Activated CD8-positive, alpha-beta memory T cell treated with anti-CD3 and anti-CD28 coated beads for 4 hours (primary cell): Measurements from ENCODE around the gene FEZ2.

Experiments used
- DNase-seq, 2 donors: peaks; one replicate each; pipeline ENCODE4 v3.0.0-alpha.2; 2020; ENCODE audit warnings: low read depth in 2 of 2

FEZ2 gene

DNA sequence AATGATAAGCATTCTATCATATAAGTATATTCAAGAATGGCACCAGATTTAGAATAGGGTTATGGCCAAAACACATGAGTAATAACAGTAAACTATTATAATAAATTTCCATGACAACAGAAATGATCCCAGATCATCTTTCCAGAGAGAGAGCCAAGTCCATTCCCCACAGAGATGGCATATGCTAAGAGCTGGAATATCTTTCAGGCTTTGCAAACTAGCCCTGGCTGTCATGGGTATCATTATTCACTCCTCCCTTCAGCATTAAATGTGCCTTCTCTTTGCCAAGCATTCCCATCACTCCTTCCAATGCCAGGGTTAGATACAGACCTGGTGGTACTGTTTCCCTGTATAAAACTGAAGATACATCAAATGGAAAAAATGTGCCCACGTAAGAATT, 10.9 kb downstream of the FEZ2 start:
- DNase-seq, result no peak

- no peak for DNase-seq
These were observed 11.3 kb downstream of the FEZ2 start for GRCh38 chr2:36586672-36587071.

- DNase-seq, result no peak
These were observed 13.7 kb downstream of the FEZ2 start for GRCh38 chr2:36584148-36584794.

GRCh38 chr2:36582951-36583350, 15.0 kb downstream of the FEZ2 start:
- DNase-seq, result no peak

DNA sequence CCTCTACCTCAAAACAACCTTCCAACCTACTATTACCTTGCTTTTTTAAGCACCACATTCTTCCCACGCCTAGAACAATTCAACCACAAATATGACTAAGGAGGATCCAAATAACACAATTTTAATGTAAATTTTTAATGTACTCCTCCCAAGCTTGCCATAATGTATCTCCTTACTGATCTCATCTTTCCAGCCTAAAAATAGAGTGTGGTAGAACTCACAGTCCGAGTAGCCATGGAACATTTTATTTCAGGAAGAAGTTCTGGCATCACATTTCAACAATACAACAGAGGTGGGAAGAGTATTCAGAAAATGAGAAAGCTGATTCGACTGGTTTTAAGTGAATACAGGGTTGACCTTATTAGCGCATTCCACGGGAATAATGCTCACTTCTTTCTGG, 15.4 kb downstream of the FEZ2 start:
- DNase-seq, result no peak

DNA sequence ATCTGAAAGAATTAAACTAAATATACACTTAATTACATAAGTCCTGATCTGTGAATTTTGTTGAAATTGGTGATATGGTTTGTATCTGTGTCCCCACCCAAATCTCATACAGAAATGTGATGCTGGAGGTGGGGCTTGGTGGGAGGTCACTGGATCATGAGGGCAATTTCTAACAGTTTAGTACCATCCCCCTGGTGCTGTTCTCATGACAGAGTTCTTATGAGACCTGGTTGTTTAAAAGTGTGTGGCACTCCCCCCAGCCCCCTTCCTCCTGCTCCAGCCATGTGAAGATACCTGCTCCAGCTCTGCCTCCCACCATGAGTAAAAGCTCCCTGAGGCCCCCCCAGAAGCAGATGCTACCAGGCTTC, 18.7 kb downstream of the FEZ2 start:
- no peak for DNase-seq

- DNase-seq, result no peak
These were observed 19.3 kb downstream of the FEZ2 start for GRCh38 chr2:36578343-36579296.

DNA sequence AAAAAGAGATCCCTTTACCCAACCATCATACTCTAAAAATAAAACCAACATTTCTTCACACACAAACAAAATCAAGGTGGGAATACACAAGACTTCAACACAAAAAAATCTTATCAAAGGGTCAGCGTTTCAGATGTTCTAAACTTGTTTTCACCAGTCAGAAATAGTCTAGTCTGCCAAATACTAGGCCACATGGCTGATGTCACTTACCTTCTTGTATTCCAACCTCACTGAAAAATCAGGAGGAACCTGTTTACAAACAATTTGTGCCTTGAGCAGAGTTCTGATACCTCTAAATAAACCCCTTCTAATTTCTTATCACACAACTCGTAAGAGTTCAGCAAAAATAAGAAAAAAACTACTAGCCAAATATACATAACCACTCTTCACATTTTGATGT, 20.1 kb downstream of the FEZ2 start:
- no peak for DNase-seq

DNA sequence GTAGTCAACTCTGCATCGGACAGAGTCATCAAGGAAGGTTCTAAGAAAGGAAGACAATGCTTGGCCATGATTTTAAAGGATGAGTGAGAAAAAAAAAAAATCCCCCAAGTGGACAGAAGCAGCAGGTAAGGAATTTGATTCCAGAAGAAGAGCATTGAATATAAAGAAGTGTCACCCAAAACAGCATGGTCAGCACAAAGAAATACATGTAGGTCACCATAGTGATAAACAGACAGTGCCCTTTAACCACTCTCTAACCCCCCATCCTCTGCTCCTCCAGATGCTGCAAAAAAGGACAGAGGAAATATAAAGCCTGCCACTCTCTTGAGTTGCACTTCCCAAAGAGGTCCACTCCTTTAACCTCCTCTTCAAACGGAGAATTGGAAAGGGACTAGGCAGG, 23.4 kb downstream of the FEZ2 start:
- no peak for DNase-seq

- DNase-seq, result no peak
These were observed 24.8 kb downstream of the FEZ2 start for GRCh38 chr2:36573165-36573564.

- no peak for DNase-seq
These were observed 25.3 kb downstream of the FEZ2 start for GRCh38 chr2:36572719-36573059.

DNA sequence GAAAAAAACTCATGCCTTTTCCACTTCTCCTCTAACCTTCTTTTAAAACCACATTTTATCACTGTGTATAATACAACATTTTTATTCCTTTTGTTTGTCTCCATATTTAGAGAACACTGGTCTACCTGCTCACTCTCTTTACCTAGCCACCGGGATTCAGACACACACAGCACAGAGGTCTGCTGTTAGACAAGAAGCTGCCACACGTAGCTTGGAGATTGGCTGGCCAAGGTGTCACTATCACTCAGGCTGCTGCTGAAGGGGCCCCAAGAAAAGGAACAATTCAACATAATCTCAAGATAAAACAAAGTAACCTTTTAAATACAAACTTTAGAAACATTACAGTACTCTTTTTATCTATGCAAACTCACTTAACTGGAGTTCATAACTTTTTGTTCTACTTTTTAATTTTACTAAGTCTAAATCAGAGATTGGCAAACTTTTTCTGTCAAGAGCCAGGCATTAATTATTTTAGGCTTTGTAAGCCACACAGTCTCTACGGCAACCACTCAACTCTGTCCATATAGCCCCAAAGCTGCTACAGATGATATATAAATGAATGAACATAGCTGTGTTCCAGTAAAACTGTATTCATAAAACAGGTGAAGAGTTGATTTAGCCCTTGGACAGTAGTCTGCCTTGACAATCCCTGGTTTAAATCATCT, 25.8 kb downstream of the FEZ2 start:
- DNase-seq, result no peak

DNA sequence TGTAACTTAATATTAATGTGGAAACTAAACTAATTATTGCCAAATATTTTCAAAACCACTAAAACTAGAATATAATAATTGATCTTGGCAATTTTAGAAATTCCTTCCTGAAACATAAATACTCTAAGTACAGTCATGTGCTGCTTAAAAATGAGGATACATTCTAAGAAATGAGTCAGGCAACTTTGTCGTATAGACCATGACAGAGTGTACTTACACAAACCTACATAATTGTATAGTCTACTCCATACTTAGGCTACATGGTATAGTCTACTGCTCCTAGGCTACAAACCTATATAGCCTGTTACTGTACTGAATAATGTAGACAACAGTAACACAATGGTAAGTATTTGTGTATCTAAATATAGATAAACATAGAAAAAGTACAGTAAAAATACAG, 27.6 kb downstream of the FEZ2 start:
- no peak for DNase-seq

GRCh38 chr2:36569267-36569856, 28.6 kb downstream of the FEZ2 start:
- DNase-seq, result no peak

GRCh38 chr2:36568516-36569246, 29.3 kb downstream of the FEZ2 start:
- DNase-seq, result no peak

GRCh38 chr2:36567711-36568408, 30.1 kb downstream of the FEZ2 start:
- no peak for DNase-seq

DNA sequence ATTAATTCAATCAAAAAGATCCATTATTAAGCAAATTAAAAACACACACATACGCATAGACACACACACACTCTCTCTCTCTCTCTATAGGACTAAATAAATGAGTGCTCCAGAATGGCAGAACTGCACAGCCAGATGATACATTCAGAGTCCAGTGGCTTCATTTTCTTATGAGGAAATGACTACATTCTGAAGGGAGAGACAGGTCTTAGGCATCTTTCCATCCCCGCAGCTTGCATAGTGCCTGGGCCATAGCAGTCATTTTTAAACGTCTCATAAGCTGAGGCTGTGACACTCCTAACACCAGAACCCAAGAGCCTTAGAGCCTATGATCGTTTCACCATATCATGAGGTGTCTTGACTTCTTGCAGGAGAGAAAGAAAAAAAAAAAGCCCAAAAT, 31.1 kb downstream of the FEZ2 start:
- DNase-seq, result no peak

DNA sequence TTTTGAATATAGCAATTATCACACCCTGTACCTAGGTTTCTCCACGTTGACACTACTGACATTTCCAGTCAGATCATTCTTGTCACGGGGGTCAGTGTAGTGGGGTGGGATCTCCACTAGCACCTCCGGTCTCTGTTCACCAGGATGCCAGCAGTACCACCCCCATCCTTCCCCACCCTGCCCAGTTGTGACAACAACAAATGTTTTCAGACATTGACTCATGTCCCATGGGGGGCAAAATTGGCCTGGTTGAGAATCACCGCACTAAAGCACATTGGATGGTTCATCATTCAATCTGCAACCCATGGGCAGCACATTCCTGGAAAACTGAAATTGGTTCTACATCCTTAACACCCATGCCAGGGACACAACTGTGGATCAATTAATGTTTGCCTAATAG, 32.3 kb downstream of the FEZ2 start:
- DNase-seq, result no peak

GRCh38 chr2:36564377-36564930, 33.5 kb downstream of the FEZ2 start:
- no peak for DNase-seq

DNA sequence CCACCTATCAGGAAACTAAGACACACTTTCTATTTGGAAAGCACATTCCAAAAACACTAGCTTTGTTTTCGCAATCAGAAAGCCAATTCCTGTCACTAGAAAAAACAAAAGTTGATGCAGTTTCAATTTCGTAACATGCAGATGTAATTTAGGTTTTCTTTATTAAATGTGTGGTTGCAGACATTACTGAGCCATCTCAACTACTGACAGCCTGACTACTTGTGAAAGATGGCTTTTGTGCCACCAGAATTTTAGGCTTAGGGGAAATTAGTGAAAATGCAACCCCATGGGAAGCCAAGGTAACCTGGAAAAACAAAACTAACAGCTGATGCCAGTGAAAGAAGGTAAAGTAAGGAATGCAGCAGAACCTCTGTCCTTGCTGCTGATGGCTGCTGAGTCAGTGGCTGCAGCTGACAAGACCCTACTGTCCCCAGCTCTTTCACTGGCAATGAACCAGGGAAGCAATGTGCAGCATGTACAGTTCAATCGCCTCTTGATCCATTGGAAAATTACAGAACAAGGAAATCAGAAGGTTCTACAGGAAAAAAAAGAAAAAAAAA, 34.9 kb downstream of the FEZ2 start:
- DNase-seq, result no peak

DNA sequence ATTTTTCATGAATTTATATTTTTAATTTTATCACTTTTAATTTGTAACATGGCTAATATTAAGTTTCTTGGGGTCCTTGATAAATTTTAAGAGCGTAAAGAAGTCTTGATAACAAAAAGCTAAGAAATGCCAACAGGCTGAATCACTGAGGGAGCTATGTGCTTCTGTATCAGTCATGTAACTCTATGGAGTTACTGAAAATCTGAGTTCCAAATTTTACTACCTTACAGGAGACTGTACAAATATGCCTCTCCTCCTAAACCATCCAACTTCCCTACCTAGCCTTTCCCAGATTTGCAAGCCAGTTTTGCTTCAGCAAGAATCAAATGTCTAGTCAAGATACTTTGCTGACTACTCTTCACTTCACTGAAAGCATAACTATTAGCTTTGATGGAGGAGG, 35.7 kb downstream of the FEZ2 start:
- DNase-seq, result no peak
